HepG2 (cell line): Measurements from ENCODE around the gene VAPA. TPM values are rescaled to one million over a fixed set of nuclear protein-coding genes. Genes with fewer than 3 reads are reported as not detected.

ENCODE experiments used
- ATAC-seq: fragments of 200-7000 bp; cut with Tn5 transposase; 3 replicates; pipeline ENCODE4 v1.9.1; 2020; ENCODE audit warnings: mild to moderate bottlenecking, moderate library complexity
- BruUV-seq: library from RNA; stranded (reverse); fragments of 400-500 nt; replicated peaks from 2 replicates; lab custom pipeline; 2021; lab: Mats Ljungman, UMichigan
- CTCF ChIA-PET: fragments of 300-600 bp; formaldehyde crosslinking; extraction: SDS; loops from one replicate; lab custom pipeline; 2021; ENCODE audit warnings: low total read pairs, inconsistent platforms, low intra/inter-chr PET ratio; lab: Yijun Ruan, JAX
- POLR2A ChIA-PET: fragments of 350-600 bp; sonication (Branson Sonifier 250); formaldehyde crosslinking; loops from one replicate; lab custom pipeline; 2020; ENCODE audit warnings: antibody characterized with exemption, inconsistent platforms; lab: Yijun Ruan, JAX
- DNase-seq: peaks from one replicate; pipeline ENCODE4 v3.0.0-alpha.2; 2015; ENCODE audit warnings: low spot score
- FAIRE-seq: peaks from 3 replicates; lab custom pipeline; 2011; peaks lifted over from hg19 to GRCh38; lab: Jason Lieb, UNC
- H2AFZ ChIP-seq: one replicate; pipeline ENCODE4 v1.6.1; 2011; ENCODE audit warnings: low read length, inconsistent platforms
- H3K27ac ChIP-seq: fragments of 300-600 bp; 3 replicates; pipeline ENCODE4 v1.8.0; 2011; ENCODE audit warnings: mixed run types, mild to moderate bottlenecking, mixed read lengths, low read length, inconsistent platforms; ENCODE audit not compliant: insufficient read depth; ENCODE audit errors: extremely low read length
- H3K27me3 ChIP-seq, 2 experiments: fragments of 200-600 bp in 1 of 2; 2 replicates in 1 of 2; 3 replicates in 1 of 2; pipeline versions ENCODE4 v1.6.0 to v1.8.0; 2011; ENCODE audit warnings: low read length in 2 of 2, mild to moderate bottlenecking in 2 of 2, moderate library complexity in 2 of 2, inconsistent platforms in 1 of 2; ENCODE audit not compliant: insufficient read depth in 2 of 2, control insufficient read depth in 1 of 2
- H3K36me3 ChIP-seq, 2 experiments: fragments of 200-600 bp in 1 of 2; replicated peaks in 1 of 2; 2 replicates in 1 of 2; 3 replicates in 1 of 2; pipeline versions ENCODE4 v1.5.1 to v1.8.0; 2011; ENCODE audit warnings: low read length in 2 of 2, inconsistent platforms in 1 of 2; ENCODE audit not compliant: insufficient read depth in 2 of 2, control insufficient read depth in 1 of 2
- H3K4me1 ChIP-seq: 2 replicates; pipeline ENCODE4 v1.5.1; 2012; ENCODE audit warnings: low read length, inconsistent platforms; ENCODE audit not compliant: insufficient read depth
- H3K4me2 ChIP-seq: 2 replicates; pipeline ENCODE4 v1.6.0; 2011; ENCODE audit warnings: low read depth, low read length, inconsistent platforms
- H3K4me3 ChIP-seq, 3 experiments: fragments of 200-600 bp in 1 of 3; sonication (generic), shearing (Covaris generic) in 1 of 3; replicated peaks in 1 of 3; 2 replicates each; pipeline ENCODE4 v1.5.1; 2011 to 2016; ENCODE audit warnings: low read length in 3 of 3, inconsistent platforms in 2 of 3, low read depth in 2 of 3, mild to moderate bottlenecking in 2 of 3, control low read depth in 1 of 3, mixed read lengths in 1 of 3; ENCODE audit not compliant: insufficient read depth in 1 of 3
- H3K79me2 ChIP-seq: one replicate; pipeline ENCODE4 v1.6.1; 2011; ENCODE audit warnings: low read length, inconsistent platforms; ENCODE audit not compliant: insufficient read depth
- H3K9ac ChIP-seq: 2 replicates; pipeline ENCODE4 v1.6.0; 2011; ENCODE audit warnings: mild to moderate bottlenecking, low read depth, low read length, inconsistent platforms; ENCODE audit not compliant: insufficient read depth
- H3K9me3 ChIP-seq: 2 replicates; pipeline ENCODE4 v1.5.1; 2012; ENCODE audit warnings: mild to moderate bottlenecking, low read length
- H4K20me1 ChIP-seq: 2 replicates; pipeline ENCODE4 v1.6.0; 2011; ENCODE audit warnings: inconsistent platforms, mild to moderate bottlenecking, low read length, moderate library complexity; ENCODE audit not compliant: insufficient read depth
- CERS6 ChIP-seq: sonication (generic); formaldehyde crosslinking; IDR thresholded peaks from 2 replicates; pipeline ENCODE4 v1.5.0; 2020; ENCODE audit warnings: missing genetic modification reagents
- CHD2 ChIP-seq: IDR thresholded peaks from 2 replicates; pipeline ENCODE4 v1.6.1; 2011; ENCODE audit warnings: low read depth, low read length, improper control_type of control experiment
- GRHL1 ChIP-seq: sonication (generic); formaldehyde crosslinking; conservative IDR thresholded peaks from 2 replicates; pipeline ENCODE4 v1.8.0; 2022; ENCODE audit warnings: missing genetic modification reagents
- HNF4A ChIP-seq: sonication (generic); formaldehyde crosslinking; IDR thresholded peaks from 2 replicates; pipeline ENCODE4 v1.4.0; 2020; ENCODE audit warnings: missing genetic modification reagents
- MXD1 ChIP-seq: sonication (generic); formaldehyde crosslinking; IDR thresholded peaks from 2 replicates; pipeline ENCODE4 v1.4.0; 2020; ENCODE audit warnings: mild to moderate bottlenecking, missing genetic modification reagents
- MXD4 ChIP-seq: IDR thresholded peaks from 2 replicates; pipeline ENCODE4 v1.6.1; 2016; ENCODE audit warnings: mild to moderate bottlenecking, missing biosample characterization, missing genetic modification reagents
- POLR2AphosphoS5 ChIP-seq: IDR thresholded peaks from 2 replicates; pipeline ENCODE4 v1.6.1; 2012; ENCODE audit warnings: low read depth, low read length
- SETDB1 ChIP-seq: sonication (generic); formaldehyde crosslinking; IDR thresholded peaks from 2 replicates; pipeline ENCODE4 v1.5.1; 2020; ENCODE audit warnings: missing genetic modification reagents, mild to moderate bottlenecking, borderline replicate concordance
- SP5 ChIP-seq: IDR thresholded peaks from 2 replicates; pipeline ENCODE4 v1.6.1; 2016; ENCODE audit warnings: low read depth, borderline replicate concordance
- ZNF253 ChIP-seq: sonication (generic); formaldehyde crosslinking; IDR thresholded peaks from 2 replicates; pipeline ENCODE4 v1.8.0; 2022; ENCODE audit warnings: mild to moderate bottlenecking, missing genetic modification reagents, borderline replicate concordance
- ZNF3 ChIP-seq: IDR thresholded peaks from 2 replicates; pipeline ENCODE4 v1.7.0; 2017; ENCODE audit warnings: inconsistent platforms
- ZNF460 ChIP-seq: sonication (generic); formaldehyde crosslinking; IDR thresholded peaks from 2 replicates; pipeline ENCODE4 v1.5.1; 2020; ENCODE audit warnings: missing genetic modification reagents, mild to moderate bottlenecking, borderline replicate concordance
- ZNF770 ChIP-seq: sonication (generic); formaldehyde crosslinking; IDR thresholded peaks from 2 replicates; pipeline ENCODE4 v1.5.0; 2020; ENCODE audit warnings: mild to moderate bottlenecking, missing genetic modification reagents
- ZNF891 ChIP-seq: sonication (generic); formaldehyde crosslinking; IDR thresholded peaks from 2 replicates; pipeline ENCODE4 v1.5.0; 2020; ENCODE audit warnings: mild to moderate bottlenecking, missing genetic modification reagents
- WGBS: methylation state at CpG from one replicate; pipeline ENCODE4 v1.1.6; 2017; ENCODE audit warnings: low lambda C conversion rate; 5-methylcytosine and 5-hydroxymethylcytosine counted together
- in situ Hi-C: cut with HindIII; loops from 2 replicates; pipeline ENCODE4 v1.10.0; 2017; ENCODE audit warnings: low pct_unique_long_range_greater_than_20kb; ENCODE audit not compliant: extremely low pct_ligation_motif_present
- intact Hi-C: fragments of 100-400 bp; cut with micrococcal nuclease; formaldehyde crosslinking; loops from one replicate; pipeline ENCODE4 v1.10.0; 2022; ENCODE audit not compliant: unreplicated experiment
- polyA plus RNA-seq, 8 experiments: library from polyadenylated mRNA; depleted of rRNA in 3 of 8; stranded (reverse) in 7 of 8; unstranded in 1 of 8; fragments of >200 nt; fragmentation: Illumina TruSeq in 4 of 8; extraction: Trizol in 4 of 8; gene quantifications; 2 replicates each; pipeline versions ENCODE4 v1.2.1 to v1.2.3, GENCODE V29; 2011 to 2016; ENCODE audit warnings: low read depth in 4 of 8, missing spikeins in 1 of 8, mixed read lengths in 1 of 8; ENCODE audit not compliant: insufficient read depth in 1 of 8
- total RNA-seq, 5 experiments: library from RNA; depleted of rRNA; stranded (reverse); fragments of >200 nt; fragmentation: Illumina TruSeq; extraction: Trizol; gene quantifications; 2 replicates each; pipeline ENCODE4 v1.2.3, GENCODE V29; 2016; ENCODE audit warnings: low read depth in 1 of 5

The VAPA gene
- total and polyA plus RNA-seq, 2 of the 13 experiments (the other 11 are each of a cell fraction or from before 2014, with no cell fraction given) = 167 to 294 TPM

GRCh38 chr18:9910661-9911060 is 3.2 kb upstream of the VAPA start:
- Histone ChIP-seq H3K27me3 (no peaks in the 10 kb centered on the region; a peak in 2 of 5 replicates), H3K79me2 (peaks cover 15% of the 10 kb centered on the region), H4K20me1 (peaks cover 9% of the 10 kb centered on the region), H3K27ac (no peak overlapping the region), H2AFZ (no peak overlapping the region), H3K4me3 (no peak overlapping the region), H3K9ac (no peak overlapping the region), H3K4me2 (no peak overlapping the region), H3K9me3 (no peaks in the 10 kb centered on the region), H3K4me1 (peaks cover 12% of the 10 kb centered on the region), H3K36me3 (no peaks in the 10 kb centered on the region)
- DNase-seq (no peak), FAIRE-seq (no peak), ATAC-seq (no peak)
- intact Hi-C loops = loop anchor here (5.0 kb wide), 1 partner anchor 298 kb away; the partner anchor contains the start of gene PPP4R1
- 47% methylated on average over 2 of the region's 2 CpGs for WGBS
- in situ Hi-C loops = no loop called here
- ChIA-PET CTCF (no interaction called here), POLR2A (no interaction called here)
- TF ChIP-seq POLR2AphosphoS5 = no peak
- no peak for TF ChIP-seq CERS6 (CRISPR knock-in tag)
- BruUV-seq = no TSS peak

- no peak overlapping the region for H3K27ac ChIP-seq
- no TSS peak for BruUV-seq
- peaks cover 15% of the 10 kb centered on the region for H4K20me1 ChIP-seq
- no peak for DNase-seq
- no peak for FAIRE-seq
- no peak overlapping the region for H3K4me2 ChIP-seq
- no peaks in the 10 kb centered on the region; a peak in 2 of 5 replicates for H3K27me3 ChIP-seq
- CTCF ChIA-PET = no interaction called here
- no peak overlapping the region for H3K9ac ChIP-seq
- intact Hi-C loops = loop anchor here (5.0 kb wide), 1 partner anchor 299 kb away; the partner anchor contains the start of gene PPP4R1
- WGBS = 72% methylated on average over 5 of the region's 5 CpGs
- H3K79me2 ChIP-seq = peaks cover 21% of the 10 kb centered on the region
- H3K4me1 ChIP-seq = peaks cover 13% of the 10 kb centered on the region
- H2AFZ ChIP-seq = no peak overlapping the region
- H3K36me3 ChIP-seq = no peaks in the 10 kb centered on the region
- no peaks in the 10 kb centered on the region for H3K9me3 ChIP-seq
- H3K4me3 ChIP-seq = no peak overlapping the region
- in situ Hi-C loops = no loop called here
- POLR2A ChIA-PET = no interaction called here
- ATAC-seq = no peak
- no peak for TF ChIP-seq CHD2
- TF ChIP-seq HNF4A (CRISPR knock-in tag) = no peak
- no peak for TF ChIP-seq MXD1 (CRISPR knock-in tag)
- TF ChIP-seq ZNF891 (CRISPR knock-in tag) = no peak
- no peak for TF ChIP-seq GRHL1 (CRISPR knock-in tag)
- no peak for TF ChIP-seq SETDB1 (CRISPR knock-in tag)
- TF ChIP-seq ZNF3 (CRISPR knock-in tag) = no peak
- TF ChIP-seq ZNF770 (CRISPR knock-in tag) = no peak
- no peak for TF ChIP-seq ZNF253 (CRISPR knock-in tag)
- no peak for TF ChIP-seq MXD4
- TF ChIP-seq ZNF460 (CRISPR knock-in tag) = no peak
- TF ChIP-seq SP5 = no peak
These were observed 2.6 kb upstream of the VAPA start for GRCh38 chr18:9911226-9911625.
